DOHH2 (cell line): Measurements from ENCODE around the gene SCYL3.

ENCODE experiments used
- CTCF ChIP-seq: fragments of 200-600 bp; sonication (generic); IDR thresholded peaks from one replicate; pipeline ENCODE4 v1.5.1; 2014; ENCODE audit warnings: antibody characterized with exemption, mild to moderate bottlenecking, low read depth, low read length; ENCODE audit not compliant: poor library complexity, severe bottlenecking
- EZH2phosphoT487 ChIP-seq: fragments of 200-600 bp; sonication (generic); IDR thresholded peaks from 2 replicates; pipeline ENCODE4 v1.6.1; 2017; ENCODE audit warnings: borderline replicate concordance, mild to moderate bottlenecking, antibody characterized with exemption, low read length, moderate library complexity, mixed read lengths

- TF ChIP-seq CTCF (no peak), EZH2phosphoT487 (no peak)
Measured at GRCh38 chr1:169860750-169861149, 32.9 kb downstream of the SCYL3 start.
